AG09309 (cell line): ENCODE results near the gene FN1.

Experiments used
- DNase-seq: peaks from one replicate; pipeline ENCODE4 v3.0.0-alpha.2; 2010; ENCODE audit warnings: low read depth
- H3K4me3 ChIP-seq: 2 replicates; pipeline ENCODE4 v1.5.1; 2011; ENCODE audit warnings: mild to moderate bottlenecking, low read depth, low read length, moderate library complexity; ENCODE audit not compliant: control insufficient read depth
- CTCF ChIP-seq: IDR thresholded peaks from 2 replicates; pipeline ENCODE4 v1.5.1; 2011; ENCODE audit warnings: mild to moderate bottlenecking, low read depth, low read length, inconsistent platforms; ENCODE audit not compliant: insufficient read depth, control insufficient read depth; ENCODE audit errors: missing control alignments

Gene FN1

GRCh38 chr2:215357660-215358059, 78.2 kb downstream of the FN1 start:
- TF ChIP-seq CTCF = no peak
- H3K4me3 ChIP-seq = no peak overlapping the region
- no peak for DNase-seq

GRCh38 chr2:215356948-215357461, 78.9 kb downstream of the FN1 start:
- no peak for DNase-seq
- H3K4me3 ChIP-seq = no peak overlapping the region
- TF ChIP-seq CTCF = no peak

- DNase-seq = no peak
- TF ChIP-seq CTCF = no peak
- H3K4me3 ChIP-seq = no peak overlapping the region
Measured at GRCh38 chr2:215356334-215356947, 79.4 kb downstream of the FN1 start.

GRCh38 chr2:215355801-215356200, 80.1 kb downstream of the FN1 start:
- H3K4me3 ChIP-seq = no peak overlapping the region
- no peak for DNase-seq
- TF ChIP-seq CTCF = no peak

GRCh38 chr2:215354771-215355695, 80.8 kb downstream of the FN1 start:
- DNase-seq = no peak
- no peak for TF ChIP-seq CTCF
- H3K4me3 ChIP-seq = no peak overlapping the region

GRCh38 chr2:215352602-215353001, 83.3 kb downstream of the FN1 start:
- no peak for DNase-seq
- H3K4me3 ChIP-seq = no peak overlapping the region
- TF ChIP-seq CTCF = no peak
